GM10847 (cell line): ENCODE results near the gene FGL2.

Experiments
- POLR2A ChIP-seq: IDR thresholded peaks from 2 replicates; pipeline ENCODE4 v1.6.1; 2011; ENCODE audit not compliant: insufficient read length; ENCODE audit errors: extremely low read depth

The FGL2 gene

DNA sequence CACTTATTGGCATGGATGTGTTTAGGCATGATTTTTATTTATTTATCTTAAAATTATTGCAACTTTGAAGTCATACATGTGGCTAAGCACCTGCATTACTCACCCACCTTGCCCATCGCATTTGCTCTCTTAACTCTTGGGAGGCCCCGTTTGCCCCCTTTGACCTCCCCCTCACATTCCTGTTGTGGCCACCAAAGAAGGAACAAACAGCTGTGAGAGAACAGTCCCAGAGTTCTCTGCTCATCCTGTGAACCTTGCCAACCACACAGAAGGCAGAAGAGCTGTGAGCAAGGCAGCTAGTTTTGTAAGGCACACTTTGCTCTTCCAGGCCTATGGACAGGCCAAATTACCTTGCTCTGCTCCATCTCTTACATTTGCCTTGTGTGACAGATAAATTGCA is 23.6 kb upstream of the FGL2 start:
- TF ChIP-seq POLR2A = no peak

DNA sequence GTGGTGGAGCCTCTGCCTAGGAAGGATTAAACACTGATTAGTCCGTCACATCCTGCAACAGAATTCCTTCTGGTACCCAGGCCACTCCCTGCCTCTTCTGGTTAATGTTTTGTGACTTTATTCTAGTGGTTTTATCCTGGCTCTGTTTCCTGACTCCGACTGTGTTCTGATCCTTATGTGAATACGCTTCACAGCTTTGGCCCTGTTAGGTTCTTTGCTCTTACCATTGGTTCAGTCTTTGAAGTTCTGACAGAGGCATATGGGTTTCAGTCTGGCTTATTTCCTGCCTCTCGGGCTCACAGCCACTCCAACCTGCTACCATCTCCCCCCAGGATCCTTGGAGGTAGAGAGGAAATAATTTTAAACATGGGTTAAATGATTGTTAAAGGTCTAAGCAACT is 23.2 kb upstream of the FGL2 start:
- TF ChIP-seq POLR2A = no peak

DNA sequence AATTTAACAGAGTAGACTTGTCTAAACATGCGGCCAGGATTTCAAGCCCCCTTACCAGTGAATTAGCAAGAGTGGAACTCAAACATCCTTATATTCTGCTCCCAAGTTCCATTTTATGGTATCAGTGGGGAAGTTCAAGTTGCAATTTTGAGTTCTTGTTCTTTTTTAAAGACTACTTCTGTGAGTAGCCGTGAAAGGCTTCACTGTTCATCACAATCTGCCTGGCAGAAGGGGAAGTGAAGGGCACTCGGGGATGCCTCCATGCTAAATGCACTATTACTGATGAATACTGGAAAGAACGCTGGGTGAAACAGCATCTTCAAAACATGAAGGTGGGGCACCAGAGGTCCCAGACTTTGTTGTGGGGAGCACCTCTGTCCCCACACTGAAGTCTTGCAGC is 22.4 kb upstream of the FGL2 start:
- TF ChIP-seq POLR2A = no peak

DNA sequence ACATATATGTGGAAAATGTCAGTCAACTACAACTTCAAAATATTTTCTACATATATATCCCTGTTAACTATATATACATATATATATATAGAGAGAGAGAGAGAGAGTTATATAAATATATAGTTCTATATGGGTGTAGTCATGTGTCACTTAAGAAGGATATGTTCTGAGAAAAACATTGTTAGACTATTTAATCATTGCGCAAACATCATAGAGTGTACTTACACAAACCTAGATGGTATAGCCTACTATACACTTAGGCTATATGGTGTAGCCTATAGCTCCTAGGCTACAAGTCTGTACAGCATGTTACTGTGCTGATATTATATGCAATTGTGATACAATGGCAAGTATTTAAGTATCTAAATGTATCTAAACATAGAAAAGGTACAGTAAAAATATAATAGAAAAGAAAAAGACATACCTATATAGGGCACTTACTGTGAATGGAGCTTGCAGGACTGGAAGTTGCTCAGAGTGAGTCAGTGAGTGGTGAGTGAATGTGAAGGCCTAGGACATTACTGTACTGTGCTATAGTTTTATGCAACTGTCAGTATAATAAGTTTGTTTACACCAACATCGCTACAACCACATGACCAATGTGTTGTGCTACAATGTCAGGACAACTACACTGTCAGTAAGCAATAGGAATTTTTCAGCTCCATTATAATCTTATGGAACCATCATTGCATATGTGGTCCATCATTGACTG is 18.0 kb upstream of the FGL2 start:
- TF ChIP-seq POLR2A = no peak

DNA sequence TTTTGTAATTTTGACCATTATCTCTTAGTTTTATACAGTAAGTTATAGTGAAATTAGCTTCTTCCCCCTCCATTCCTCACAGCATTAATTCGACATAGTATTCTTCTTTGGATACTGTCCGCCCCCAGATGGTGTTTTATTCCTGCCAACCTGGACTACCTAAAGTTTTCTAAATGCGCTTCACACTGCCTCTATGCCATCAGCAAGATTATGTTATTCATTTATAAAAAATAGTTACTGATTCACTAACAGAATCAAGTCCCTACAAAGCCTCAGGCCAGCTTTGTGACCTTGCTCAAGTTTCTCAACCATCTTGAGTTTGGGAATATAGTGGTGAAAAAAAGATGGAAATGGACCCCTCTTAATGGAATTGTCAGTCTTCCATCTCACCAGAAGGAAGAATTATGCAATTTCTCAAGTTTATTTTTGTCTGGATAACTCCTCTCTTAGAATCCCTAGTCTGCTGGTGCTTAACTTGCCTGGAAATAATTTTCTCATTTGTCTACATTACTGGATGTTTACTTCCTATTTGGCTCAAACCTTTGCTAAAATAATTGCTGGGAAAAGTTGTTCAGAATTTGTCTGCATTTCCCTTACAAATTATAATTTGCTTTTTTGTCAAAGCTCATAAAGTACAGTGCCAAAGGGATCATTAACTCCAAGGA is 16.7 kb upstream of the FGL2 start:
- TF ChIP-seq POLR2A = no peak

DNA sequence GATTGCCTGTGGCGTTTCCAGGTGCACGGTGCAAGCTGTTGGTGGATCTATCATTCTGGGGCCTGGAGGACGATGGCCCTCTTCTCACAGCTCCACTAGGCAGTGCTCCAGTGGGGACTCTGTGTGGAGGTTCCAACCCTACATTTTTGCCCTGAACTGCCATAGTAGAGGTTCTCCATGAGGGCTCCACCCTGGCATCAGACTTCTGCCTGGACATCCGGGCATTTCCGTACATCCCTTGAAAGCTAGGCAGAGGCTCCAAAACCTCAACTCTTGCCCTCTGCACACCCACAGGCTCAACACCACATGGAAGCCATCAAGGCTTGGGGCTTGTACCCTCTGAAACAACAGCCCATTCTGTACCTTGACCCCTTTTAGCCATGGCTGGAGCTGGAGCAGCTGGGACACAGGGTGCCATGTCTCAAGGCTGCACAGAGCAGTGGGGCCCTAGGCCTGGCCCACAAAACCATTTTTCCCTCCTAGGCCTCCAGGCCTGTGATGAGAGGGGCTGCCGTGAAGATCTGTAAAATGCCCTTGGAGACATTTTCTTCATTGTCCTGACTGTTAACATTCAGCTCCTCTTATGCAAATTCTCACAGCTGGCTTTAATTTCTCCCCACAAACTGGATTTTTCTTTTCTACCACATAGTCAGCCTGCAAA is 10.0 kb upstream of the FGL2 start:
- TF ChIP-seq POLR2A = no peak

DNA sequence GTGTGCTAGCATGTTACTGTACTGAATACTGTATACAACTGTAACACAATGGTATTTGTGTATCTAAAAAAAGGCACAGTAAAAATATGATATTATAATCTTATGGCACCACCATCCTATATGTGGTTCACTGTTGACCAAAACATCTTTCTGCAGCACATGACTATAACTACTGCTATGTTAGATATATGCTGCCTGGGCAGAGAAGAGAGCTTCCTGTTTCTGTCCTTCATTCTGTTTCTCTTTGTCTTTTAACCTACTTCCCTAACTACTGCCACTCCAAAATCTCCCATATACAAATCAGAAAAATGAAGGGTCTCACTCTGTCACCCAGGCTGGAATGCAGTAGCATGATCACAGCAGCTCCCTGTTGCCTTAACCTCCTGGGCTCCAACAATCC is 8.8 kb upstream of the FGL2 start:
- no peak for TF ChIP-seq POLR2A

DNA sequence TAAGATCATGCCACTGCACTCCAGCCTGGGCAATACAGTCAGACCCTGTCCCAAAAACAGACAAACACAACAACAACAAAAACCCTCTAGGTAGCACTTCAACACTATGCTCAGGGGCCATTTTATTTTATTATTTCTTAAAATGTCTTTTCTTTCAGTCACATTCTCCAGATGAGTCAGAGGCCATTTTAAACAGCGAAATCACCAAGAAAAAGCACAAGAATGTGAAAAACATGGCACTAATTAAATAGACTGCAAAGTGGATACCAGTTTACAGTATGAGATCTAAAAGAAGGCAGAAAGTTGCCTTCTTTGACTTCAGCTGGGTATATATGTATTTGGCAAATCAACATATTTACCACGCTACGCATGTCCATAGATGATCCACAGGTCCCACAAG is 6.1 kb upstream of the FGL2 start:
- no peak for TF ChIP-seq POLR2A

DNA sequence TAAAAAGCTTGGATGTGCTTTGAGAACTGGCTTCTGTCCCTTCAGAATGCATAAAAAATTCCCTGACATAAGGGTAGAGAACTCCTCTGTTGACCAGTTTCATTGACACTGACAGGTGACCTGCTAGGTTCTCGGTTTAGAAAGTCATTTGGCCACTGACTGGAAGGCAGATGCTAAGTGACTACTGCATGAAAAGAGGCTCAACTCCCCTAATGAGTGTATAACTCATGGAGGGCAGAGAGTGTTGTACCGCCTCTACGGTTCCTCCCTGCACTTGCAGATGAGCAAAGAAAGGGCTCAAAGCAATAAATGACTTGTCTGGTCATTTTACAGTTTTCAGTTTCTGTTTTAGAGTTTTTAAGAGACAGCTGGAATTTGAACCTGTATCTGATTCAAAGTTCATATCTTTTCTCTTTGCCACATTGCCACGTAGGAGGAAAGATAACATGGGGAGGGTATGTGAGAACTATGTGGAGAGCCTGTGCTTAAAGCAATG is 2.9 kb upstream of the FGL2 start:
- no peak for TF ChIP-seq POLR2A

DNA sequence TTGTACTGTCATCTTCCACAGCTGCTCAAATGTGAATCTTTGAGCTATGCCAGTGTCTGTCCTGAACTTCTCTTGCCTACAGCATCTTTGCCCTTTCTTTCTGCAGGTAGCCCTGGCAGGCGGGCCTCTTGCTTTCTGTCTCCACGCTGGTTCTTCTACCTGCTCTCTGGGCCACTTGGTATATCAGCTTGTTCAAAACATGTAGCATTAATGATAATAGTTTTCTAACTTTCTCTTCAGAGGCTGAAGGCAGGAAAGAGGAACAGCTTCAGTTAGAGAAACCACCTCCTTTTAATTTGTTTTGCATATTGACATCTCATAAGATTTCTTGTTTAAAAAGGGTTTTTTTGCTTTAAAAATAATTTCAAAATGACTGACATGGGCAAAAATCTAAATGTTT is 923 bp upstream of the FGL2 start:
- TF ChIP-seq POLR2A = no peak

DNA sequence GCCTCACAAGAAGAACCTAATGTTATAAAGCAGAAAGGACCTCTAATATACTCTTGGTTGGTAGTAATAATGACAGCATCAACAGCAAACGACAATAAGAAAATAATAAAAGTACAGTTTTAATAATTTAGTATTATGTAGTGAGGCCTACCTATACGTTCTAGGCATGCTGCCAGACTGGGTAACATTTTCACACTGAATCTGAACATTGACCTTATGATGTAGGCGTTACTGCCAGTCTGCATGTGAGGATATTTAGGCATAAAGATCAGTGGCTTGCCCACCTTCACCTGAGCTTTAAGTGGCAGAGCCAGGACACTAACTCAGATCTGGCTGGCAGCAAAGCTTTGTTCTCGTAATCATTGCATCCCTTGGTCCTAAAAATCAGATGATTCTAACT is 2.5 kb downstream of the FGL2 start:
- TF ChIP-seq POLR2A = no peak

DNA sequence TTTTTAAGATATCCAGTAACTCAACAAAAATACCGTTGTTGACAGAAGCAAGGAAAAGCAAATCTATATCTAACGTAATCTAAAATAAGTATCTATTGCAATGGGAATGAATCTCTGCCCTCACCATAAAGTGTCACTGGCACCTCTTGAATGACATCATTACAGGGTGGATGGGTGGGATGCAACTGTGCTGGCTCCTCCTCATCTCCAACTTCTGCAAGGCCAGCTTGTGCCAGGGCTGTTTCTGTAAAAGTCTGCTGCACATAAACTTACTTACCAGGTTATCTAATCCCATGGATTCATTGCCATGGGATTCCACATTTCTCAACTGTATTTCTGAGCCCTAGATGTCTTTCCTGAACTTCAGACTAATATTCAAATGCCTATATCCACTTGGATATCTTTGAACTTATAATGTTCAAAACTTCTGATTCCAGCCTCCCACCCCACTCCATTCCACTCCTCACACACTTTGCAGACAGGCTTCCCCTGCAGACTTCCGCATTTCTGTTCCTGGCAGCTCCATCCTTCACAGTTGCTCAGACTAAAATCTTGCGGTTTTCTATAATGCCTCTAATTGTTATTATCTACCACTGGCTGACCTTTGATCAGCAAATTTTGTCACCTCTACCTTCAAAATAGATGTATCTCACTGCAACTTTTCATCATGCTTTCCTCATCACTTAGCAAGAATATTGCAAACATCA is 10.7 kb downstream of the FGL2 start:
- TF ChIP-seq POLR2A = no peak

DNA sequence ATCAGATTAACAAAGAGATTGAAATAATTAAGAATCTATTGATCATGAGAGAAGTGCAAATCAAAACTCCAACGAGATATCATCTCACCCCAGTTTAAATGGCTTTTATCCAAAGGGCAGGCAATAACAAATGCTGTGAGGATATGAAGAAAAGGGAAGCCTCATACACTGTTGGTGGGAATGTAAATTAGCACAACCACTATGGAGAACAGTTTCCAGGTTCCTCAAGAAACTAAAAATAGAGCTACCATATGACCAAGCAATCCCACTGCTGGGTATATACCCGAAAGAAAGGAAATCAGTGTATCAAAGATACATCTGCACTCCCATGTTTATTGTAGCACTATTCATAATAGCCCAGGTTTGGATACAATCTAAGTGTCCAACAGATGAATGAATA is 13.8 kb downstream of the FGL2 start:
- TF ChIP-seq POLR2A = no peak

DNA sequence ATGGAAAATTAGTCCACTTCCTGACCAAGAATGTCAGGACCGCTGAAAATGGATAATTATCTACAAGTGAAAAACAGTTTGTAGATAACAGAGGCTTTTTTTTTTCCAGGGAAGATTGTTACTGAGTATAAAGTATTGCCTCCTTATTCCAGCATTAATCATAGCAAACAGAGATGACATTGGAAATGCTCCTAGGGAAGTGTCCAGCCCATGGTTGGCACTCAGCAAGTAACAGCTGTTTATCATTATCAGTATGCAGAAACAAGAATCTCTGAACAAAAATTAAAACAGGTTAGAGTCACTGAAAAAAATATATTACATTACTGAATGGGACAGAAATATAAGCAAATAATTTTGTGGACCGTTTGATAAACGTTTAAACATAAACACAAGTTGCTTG is 14.6 kb downstream of the FGL2 start:
- no peak for TF ChIP-seq POLR2A

DNA sequence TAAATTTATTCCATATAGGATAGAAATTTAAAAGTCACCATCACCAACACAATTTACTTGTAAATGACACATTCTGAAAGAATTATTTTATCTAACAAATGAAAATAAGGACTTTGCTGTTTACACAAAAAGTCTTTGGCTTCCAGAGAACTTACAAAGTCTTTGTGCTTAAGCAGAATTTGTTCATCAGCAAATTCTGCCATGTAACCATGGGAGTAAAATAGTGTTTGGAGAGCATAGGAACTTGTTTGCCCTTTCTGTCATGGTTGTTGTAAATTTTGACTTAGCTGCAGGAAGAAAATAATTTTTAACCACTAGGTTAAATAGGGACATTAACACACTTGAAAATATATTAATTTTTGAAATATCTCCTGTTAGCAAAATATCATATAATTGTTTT is 15.2 kb downstream of the FGL2 start:
- TF ChIP-seq POLR2A = no peak

DNA sequence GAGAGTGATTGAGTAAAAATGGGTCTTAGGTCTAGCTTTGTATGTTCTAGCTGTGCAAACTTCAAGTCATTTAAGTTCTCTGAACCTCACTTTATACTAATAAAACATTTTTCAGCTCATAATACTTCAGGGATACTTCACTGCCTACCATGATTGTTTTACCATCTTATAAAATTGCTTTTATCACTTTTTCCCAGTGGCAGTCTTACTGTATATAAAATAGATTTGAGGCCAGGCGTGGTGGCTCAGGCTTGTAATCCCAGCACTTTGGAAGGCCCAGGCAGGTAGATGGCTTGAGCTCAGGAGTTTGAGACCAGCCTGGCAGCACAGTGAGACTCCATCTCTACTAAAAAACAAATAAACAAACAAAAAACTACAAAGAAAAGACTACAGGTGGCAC is 17.4 kb downstream of the FGL2 start:
- TF ChIP-seq POLR2A = no peak
